GM18861 (cell line): Measurements from ENCODE around the gene CTSD.

Experiments
- ATAC-seq: cut with Tn5 transposase; IDR thresholded peaks from one replicate; pipeline ENCODE4 v1.9.1; 2021; ENCODE audit not compliant: unreplicated experiment

The CTSD gene

GRCh38 chr11:1756791-1757771 lies 6.6 kb downstream of the CTSD start:
- no peak for ATAC-seq

- ATAC-seq: no peak
Observed at GRCh38 chr11:1755692-1756561, 7.8 kb downstream of the CTSD start.

DNA sequence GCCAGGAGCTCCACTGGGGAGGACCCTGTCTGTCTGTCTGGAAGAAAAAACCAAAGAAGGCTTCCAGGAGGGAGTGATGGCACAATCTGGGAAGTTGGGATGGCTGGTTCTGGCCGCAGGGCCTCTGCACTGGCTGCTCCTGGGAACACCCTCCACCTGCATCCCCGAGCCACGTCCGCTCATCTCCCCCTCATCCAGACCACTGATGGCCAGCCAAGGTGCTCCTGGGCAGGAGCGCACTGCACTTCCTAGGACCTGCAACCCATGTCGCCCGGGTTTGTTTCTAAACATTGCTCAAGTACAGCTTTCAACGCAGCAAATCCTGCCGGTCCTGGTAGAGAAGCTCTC lies 8.4 kb downstream of the CTSD start:
- ATAC-seq: no peak

- no peak for ATAC-seq
Observed at GRCh38 chr11:1754376-1755150, 9.2 kb downstream of the CTSD start.

DNA sequence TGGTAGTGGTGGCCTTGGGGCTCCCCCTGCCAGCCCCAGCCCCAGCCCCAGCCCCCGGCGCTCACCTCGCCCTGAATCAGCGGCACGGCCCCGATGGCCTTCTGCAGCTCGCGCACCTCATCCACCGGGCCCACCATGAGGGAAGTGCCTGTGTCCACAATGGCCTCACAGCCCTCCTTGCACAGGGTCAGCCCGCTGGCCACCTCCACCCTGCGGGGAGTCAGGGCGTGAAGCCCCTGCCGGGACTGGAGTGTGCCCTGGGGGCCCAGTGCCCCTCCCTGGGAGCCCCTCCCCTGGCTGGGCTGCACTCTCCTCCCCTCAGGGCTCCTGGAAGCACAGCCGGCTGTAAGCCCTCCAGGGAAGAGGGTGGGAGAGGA lies 9.8 kb downstream of the CTSD start:
- ATAC-seq: no peak

DNA sequence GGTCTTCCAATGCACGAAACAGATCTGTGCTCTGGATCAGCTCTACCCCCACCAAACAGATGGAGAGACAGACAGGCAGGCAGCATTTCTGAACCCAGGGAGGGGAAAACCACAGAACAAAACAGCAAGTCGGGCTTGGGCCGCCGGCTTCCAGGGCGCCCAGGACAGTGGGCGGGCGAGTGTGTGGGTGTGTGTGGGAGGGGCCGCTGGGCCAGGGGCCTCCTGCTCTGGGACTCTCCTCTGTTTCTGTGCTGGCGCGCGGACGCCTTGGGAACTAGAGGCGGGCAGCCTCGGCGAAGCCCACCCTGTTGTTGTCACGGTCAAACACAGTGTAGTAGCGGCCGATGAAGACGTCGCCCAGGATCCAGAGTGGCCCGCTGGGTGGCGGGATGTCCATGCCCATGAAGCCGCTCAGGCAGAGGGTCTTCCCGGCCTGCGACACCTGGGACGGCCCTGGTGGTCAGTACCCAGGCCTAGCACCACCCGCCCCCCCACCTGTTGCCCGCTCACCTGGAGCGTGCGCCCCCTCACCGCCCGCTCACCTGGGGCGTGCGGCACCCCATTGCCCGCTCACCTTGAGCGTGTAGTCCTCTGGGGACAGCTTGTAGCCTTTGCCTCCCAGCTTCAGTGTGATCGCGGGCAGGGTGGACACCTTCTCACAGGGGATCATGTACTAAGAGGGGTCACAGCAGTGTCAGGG lies 10.3 kb downstream of the CTSD start:
- no peak for ATAC-seq

DNA sequence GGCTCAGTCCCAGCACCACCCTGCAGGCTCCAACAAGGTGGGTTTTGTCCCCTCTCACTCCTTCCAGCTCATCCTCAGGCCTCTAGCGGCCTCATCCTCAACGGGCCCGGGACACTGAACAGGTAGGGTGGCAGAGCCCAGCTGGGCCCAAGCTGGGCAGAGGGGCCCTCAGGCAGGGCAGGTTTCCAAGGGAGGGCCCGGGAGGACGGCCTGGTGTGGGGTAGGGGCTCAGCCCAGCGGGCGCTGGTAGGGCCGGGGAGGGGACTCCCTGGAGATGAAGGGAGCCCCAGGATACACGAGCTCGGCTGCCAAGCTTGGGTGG lies 10.9 kb downstream of the CTSD start:
- no peak for ATAC-seq

DNA sequence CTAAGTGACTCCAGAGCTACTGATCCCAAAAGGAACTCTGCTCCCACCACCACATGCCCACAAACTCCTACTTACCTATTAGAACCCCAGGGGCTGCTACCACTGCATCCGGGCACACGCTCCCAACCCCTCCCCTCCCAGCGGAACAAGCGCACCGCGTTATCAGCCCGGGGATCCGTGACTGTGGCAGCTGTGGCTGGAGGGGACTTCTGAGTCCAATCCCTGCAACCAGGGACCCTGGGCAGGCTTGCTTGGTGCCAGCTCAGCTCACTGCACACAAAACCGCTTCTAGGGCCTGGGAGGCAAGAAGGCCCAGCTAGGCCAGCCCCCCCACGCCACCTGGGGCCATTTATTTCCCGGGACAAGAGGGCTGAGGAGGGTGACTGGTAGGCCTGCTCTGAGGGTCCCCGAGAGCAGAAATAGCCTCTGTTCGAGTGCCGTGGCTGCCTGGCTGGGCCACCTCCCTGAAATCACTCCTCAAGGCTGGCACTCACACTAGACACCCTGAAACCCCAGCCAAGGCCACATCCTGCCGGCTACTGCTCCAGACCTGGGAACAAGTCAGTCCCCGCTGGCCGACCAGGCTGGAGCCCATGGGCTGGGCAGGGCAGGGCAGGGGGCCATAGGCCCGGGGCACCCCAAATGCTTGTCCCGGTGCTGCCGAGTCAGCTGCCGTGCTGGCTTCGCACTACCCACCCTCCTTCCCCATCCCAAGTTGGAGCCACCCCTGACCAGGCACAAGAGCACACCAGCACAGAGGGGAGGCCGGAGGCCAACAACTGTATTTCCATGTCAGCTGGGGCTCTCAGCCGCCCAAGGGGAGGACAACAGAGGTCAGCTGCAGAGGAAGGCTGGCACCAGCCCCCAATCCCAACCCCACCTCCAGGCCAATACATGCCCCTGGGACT lies 11.5 kb downstream of the CTSD start:
- ATAC-seq: no peak

GRCh38 chr11:1751531-1751921 lies 12.2 kb downstream of the CTSD start:
- ATAC-seq: no peak

DNA sequence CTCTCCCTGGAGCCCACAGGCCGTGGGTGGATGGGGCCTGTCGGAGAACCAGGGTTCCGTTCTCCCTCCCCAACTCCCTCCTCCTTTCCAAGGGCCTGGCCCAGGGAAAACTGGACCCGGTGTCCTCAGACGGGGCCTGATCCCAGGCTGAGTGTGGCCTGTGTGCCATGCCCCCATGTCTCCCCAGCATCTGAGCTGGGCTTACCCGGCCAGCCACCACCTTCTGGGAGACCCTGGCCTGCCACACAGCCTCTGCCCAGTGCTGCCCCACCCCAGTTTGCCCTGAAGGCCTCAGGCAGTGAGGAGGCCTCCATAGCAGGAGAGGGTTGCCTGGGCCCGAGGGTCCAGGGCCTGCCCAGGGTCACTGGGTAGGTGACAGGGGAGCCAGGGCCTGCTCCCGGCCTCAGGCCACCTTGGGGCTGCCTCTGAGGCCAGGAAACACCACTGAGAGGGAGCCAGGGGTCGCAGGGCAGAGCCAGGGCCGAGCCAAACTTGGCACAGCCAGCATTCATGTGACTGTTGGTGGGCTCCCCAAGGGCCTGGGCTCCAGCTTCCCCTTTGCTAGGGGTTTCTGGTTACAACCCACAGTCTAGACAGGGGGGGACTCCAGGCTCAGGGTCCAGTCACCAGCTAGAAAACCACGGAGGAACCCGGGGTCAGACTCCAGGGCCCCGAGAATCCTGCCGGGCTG lies 12.7 kb downstream of the CTSD start:
- ATAC-seq: no peak

- ATAC-seq: no peak
Observed at GRCh38 chr11:1750481-1750839, 13.3 kb downstream of the CTSD start, which contains the start of gene IFITM10. IFITM10 (minus strand) TSS chr11:1750595; CDS start chr11:1750442, 153 bp downstream.

GRCh38 chr11:1749395-1750351 lies 14.1 kb downstream of the CTSD start:
- ATAC-seq: no peak

DNA sequence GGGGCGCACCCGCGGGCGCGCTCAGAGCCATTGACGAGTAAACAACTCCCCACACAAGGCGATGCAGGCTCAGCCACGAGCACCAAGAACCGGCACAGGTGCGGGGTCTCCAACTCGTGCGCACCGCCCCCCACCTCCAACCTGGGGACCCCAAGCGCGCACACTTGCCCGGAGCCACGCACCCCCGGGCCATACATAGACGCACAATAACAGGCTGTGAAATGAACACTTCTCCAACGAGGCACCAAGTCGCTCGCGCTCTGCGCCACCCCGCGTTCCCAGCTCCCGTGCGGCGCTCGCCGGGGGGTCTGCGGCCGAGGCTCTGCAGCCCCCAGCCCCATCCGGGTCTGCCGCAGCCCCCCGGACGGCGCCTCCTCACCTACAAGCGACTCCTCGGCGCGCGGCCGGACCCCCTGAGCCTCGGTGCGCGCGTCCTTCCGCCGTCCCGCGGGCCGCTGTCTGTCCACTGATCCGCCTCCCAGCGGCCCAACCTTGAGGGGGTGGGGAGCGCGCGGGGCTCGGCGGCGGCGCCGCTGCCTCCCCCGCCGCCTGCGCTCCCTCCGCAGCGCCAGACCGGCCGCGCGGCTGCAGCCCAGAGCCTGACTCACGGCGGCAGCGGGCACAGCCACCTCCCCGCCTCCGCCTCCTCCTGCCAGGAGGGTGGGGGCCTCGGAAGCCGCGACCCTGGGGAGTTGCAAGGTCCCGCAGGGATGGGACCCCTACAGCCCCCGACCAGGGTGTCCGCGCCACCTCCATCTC lies 14.9 kb downstream of the CTSD start:
- no peak for ATAC-seq

- ATAC-seq: no peak
Observed at GRCh38 chr11:1747753-1748635, 15.7 kb downstream of the CTSD start.

DNA sequence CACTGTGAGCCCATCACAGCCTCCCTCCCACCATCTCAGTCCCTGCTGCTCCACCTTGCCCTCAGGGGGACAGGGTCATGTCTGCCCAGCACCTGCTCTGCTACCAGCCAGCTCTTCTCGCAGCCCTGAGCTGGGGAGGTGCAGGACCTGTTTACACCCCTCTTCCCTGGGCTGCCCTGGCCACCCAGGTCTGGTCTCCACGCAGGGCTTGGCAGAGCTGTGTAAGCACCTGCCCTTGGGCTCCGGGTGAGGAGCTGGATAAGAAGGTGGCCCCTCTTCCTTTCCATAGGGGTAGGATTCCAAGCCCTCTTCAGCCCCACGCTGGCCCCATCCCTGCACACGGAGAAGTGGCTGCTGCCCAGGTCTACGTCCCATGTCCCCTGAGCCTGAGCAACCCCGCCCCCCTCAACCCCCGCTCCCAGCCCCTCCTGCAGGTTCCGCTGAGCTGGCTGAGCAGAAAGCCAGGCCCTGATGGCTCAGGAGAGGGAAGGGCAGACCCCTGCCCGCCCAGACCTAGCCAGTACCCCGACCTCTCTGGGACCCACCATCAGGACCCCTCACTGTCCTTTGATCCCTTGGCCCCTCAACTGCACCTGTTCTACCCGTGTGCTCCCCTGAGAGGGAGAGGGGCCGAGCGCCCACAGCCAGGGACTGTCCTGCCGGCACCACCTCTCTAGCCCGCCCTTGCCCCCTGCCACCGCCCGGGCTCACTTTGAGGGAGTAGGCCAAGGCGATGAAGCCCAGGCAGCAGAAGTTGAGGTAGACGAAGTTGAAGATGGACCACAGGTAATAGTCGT lies 16.6 kb downstream of the CTSD start:
- ATAC-seq: no peak
